ENCODE results near the gene PICALM. TPM values are rescaled to one million over a fixed set of nuclear protein-coding genes. Genes with fewer than 3 reads are reported as not detected.

PICALM gene
- total RNA-seq, 1 donor from 2014 or later = 328 TPM

DNA sequence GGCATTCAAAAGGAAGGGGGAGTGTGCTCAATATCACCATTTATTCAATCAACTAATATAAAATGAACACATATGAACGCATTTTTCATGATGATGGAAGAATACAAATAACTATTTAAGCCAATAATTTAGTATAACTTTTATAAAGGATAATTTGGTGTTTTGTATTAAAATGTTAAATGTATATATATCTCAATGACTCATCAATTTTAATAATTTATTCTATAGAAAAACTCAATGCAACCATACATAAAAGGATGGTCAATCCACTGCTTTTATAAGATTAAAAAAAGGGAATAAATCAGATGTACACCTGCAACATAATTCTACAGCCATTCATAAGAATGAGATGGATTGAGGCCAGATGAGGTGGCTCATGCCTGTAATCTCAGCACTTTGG, 50.6 kb downstream of the PICALM start:
- no peak for DNase-seq (ENCODE audit: low spot score)
- Mint-ChIP-seq H3K9me3 (ENCODE audit: low read depth) (peaks cover 4% of the 10 kb centered on the region), H3K4me3 (ENCODE audit: unreplicated experiment) (no peak overlapping the region), H3K36me3 (ENCODE audit: low read depth) (peaks cover 41% of the 10 kb centered on the region), H3K4me1 (ENCODE audit: low read depth) (peaks cover 37% of the 10 kb centered on the region), H3K27ac (ENCODE audit: unreplicated experiment) (no peak overlapping the region), H3K27me3 (ENCODE audit: low read depth) (no peaks in the 10 kb centered on the region)
- TF ChIP-seq, protein P1, sequence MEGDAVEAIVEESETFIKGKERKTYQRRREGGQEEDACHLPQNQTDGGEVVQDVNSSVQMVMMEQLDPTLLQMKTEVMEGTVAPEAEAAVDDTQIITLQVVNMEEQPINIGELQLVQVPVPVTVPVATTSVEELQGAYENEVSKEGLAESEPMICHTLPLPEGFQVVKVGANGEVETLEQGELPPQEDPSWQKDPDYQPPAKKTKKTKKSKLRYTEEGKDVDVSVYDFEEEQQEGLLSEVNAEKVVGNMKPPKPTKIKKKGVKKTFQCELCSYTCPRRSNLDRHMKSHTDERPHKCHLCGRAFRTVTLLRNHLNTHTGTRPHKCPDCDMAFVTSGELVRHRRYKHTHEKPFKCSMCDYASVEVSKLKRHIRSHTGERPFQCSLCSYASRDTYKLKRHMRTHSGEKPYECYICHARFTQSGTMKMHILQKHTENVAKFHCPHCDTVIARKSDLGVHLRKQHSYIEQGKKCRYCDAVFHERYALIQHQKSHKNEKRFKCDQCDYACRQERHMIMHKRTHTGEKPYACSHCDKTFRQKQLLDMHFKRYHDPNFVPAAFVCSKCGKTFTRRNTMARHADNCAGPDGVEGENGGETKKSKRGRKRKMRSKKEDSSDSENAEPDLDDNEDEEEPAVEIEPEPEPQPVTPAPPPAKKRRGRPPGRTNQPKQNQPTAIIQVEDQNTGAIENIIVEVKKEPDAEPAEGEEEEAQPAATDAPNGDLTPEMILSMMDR (IDR thresholded peaks at IDR 0.05) = no peak

DNA sequence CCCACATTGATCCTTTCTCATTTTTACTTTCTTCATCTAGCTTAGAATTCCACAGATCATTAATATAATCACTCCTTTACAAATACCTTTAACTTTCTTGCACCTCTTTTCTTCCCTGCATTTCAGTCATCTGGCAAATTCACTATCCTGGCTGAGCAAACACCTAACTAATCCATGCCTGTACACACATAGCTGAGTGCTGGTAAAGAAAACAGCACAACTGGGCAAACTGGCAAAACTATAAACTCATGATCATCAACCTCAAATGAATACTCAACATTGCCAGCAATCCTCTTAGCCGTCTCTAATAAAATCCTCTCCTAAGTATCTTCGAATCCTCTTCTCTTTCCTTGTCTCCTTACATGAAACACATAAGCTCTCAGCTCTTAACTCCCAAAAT, 52.4 kb downstream of the PICALM start:
- no peak for DNase-seq (ENCODE audit: low spot score)
- H3K4me1 Mint-ChIP-seq (ENCODE audit: low read depth) = peaks cover 33% of the 10 kb centered on the region
- H3K27ac Mint-ChIP-seq (ENCODE audit: unreplicated experiment) = peak overlapping the region; percentile 37
- peaks cover 4% of the 10 kb centered on the region for H3K9me3 Mint-ChIP-seq (ENCODE audit: low read depth)
- H3K4me3 Mint-ChIP-seq (ENCODE audit: unreplicated experiment) = no peak overlapping the region
- TF ChIP-seq, protein P1 (IDR thresholded peaks at IDR 0.05) = no peak
- peaks cover 37% of the 10 kb centered on the region for H3K36me3 Mint-ChIP-seq (ENCODE audit: low read depth)
- no peaks in the 10 kb centered on the region for H3K27me3 Mint-ChIP-seq (ENCODE audit: low read depth)

DNA sequence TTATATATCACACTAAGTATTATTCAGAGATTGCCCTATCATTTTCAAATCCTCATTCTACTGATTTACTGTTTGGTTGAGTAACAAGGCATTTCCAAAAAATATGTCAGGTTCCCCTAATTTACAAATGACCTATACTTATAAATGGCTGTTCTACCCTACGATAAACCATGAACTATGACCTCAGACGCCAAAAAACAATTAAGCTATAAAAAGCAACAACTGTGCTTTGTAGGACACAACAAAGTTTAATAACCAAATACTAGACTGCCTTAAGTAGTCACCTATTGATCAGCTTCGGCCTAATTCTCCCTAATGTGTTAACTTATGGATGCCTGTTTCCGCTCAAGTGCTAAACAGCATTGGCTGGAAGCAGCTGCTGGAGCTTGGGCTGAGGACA, 53.2 kb downstream of the PICALM start:
- TF ChIP-seq, protein P1 (IDR thresholded peaks at IDR 0.05) = no peak

DNA sequence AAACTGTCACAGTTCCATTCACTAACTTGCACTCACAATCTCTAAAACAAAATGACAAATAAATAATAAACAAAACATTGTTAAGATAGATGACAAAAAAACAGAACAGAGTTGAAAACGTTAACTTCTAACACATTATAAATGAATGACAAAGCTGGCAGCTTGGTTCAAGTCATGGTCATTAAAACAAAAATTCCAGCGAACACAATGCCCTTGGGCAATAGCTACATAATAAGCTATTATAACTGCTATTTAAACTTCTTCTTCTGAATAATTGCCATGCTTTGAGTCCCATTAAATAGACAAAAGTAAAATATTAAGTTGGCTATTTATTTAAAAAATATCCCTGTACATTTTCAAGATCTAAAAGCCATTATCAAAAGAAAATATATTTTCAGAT, 54.7 kb downstream of the PICALM start:
- H3K27me3 Mint-ChIP-seq (ENCODE audit: low read depth) = no peaks in the 10 kb centered on the region
- no peak overlapping the region for H3K4me3 Mint-ChIP-seq (ENCODE audit: unreplicated experiment)
- TF ChIP-seq, protein P1 (IDR thresholded peaks at IDR 0.05) = no peak
- peak overlapping the region; percentile 70 for H3K27ac Mint-ChIP-seq (ENCODE audit: unreplicated experiment)
- H3K36me3 Mint-ChIP-seq (ENCODE audit: low read depth) = peaks cover 36% of the 10 kb centered on the region
- peaks cover 34% of the 10 kb centered on the region for H3K4me1 Mint-ChIP-seq (ENCODE audit: low read depth)
- DNase-seq (ENCODE audit: low spot score) = no peak
- no peaks in the 10 kb centered on the region for H3K9me3 Mint-ChIP-seq (ENCODE audit: low read depth)

More for the DNA sequence above, 53.2 kb downstream of the PICALM start:
- no peak overlapping the region for H3K4me3 Mint-ChIP-seq (ENCODE audit: unreplicated experiment)
- H3K27me3 Mint-ChIP-seq (ENCODE audit: low read depth) = no peaks in the 10 kb centered on the region
- no peak for DNase-seq (ENCODE audit: low spot score)
- peaks cover 4% of the 10 kb centered on the region for H3K9me3 Mint-ChIP-seq (ENCODE audit: low read depth)
- peaks cover 31% of the 10 kb centered on the region for H3K4me1 Mint-ChIP-seq (ENCODE audit: low read depth)
- peaks cover 37% of the 10 kb centered on the region for H3K36me3 Mint-ChIP-seq (ENCODE audit: low read depth)
- H3K27ac Mint-ChIP-seq (ENCODE audit: unreplicated experiment) = no peak overlapping the region

DNA sequence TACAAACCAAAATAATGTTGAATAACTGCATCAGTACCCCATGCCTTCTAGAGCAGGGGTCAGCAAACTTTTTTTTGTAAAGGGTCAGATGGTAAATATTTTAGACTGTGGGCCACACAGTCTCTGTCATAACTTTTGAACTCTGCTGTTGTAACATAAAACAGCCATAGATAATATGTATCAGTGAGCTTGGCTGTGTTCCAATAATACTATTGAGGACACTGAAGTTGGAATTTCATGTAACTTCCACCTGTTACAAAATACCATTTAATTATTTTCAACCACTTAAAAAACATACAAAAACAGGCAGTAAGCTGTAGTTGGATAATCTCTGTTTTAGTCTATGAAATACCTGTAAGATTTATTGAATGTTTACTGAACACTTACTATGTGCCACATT, 55.2 kb downstream of the PICALM start:
- no peak for DNase-seq (ENCODE audit: low spot score)
- no peaks in the 10 kb centered on the region for H3K27me3 Mint-ChIP-seq (ENCODE audit: low read depth)
- H3K9me3 Mint-ChIP-seq (ENCODE audit: low read depth) = no peaks in the 10 kb centered on the region
- peaks cover 34% of the 10 kb centered on the region for H3K36me3 Mint-ChIP-seq (ENCODE audit: low read depth)
- TF ChIP-seq, protein P1 (IDR thresholded peaks at IDR 0.05) = no peak
- no peak overlapping the region for H3K4me3 Mint-ChIP-seq (ENCODE audit: unreplicated experiment)
- H3K4me1 Mint-ChIP-seq (ENCODE audit: low read depth) = peaks cover 34% of the 10 kb centered on the region
- no peak overlapping the region for H3K27ac Mint-ChIP-seq (ENCODE audit: unreplicated experiment)
